B cell (primary cell): Measurements from ENCODE around the gene LBH.

ENCODE experiments used
- CTCF ChIP-seq: fragments of 200-600 bp; IDR thresholded peaks from one replicate; pipeline ENCODE4 v1.8.0; 2022; ENCODE audit warnings: antibody characterized with exemption, mild to moderate bottlenecking
- EZH2 ChIP-seq: IDR thresholded peaks from 2 replicates; pipeline ENCODE4 v1.6.1; 2012; ENCODE audit warnings: borderline replicate concordance, low read depth, mild to moderate bottlenecking, moderate library complexity, low read length; ENCODE audit not compliant: insufficient read depth, poor library complexity, severe bottlenecking

- TF ChIP-seq CTCF (no peak), EZH2 (no peak)
Observed at GRCh38 chr2:30277582-30277981, 46.2 kb downstream of the LBH start.
